ENCODE measurements around the gene ENG. TPM values are rescaled to one million over a fixed set of nuclear protein-coding genes. Genes with fewer than 3 reads are reported as not detected.

Gene ENG
- total RNA-seq, 1 experiment from 2014 or later, result 0.76 TPM

DNA sequence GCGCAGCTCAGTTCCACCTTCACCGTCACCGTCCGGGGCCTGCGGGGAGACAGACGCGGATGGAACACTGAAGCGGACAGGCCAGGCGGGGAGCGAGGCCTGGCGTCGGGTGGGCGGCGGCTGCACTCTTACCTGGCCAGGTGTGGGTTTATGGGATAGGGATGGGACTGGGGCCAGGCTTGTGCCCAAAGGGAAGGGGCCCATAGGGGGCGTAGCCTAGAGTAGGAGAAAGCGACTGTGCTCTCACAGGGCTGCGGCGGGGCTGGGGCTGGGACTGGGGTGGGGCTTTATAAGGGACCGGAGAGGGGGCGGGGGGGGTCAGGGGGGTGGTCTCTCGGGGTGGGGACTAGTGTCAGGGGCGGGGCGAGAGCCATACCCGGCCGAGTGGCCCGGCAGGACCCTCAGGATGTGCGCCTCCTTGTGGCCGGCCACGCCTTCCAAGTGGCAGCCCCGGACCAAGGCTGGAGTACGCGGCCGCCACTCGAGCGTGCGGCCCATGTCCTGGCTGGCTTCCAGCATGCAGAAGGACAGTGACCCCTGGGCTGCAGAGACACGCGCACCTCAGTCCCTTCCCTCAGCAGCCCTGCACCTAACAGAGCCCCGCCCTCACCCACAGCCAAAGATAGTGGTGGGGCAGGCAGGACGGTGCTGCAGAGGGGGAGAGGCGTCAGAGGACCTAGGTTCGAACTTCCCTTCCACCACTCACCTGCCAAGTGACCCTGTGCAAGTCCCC lies 29.0 kb downstream of the ENG start:
- no peak overlapping the region for H3K4me3 ChIP-seq (replicated peaks in 1 of 2; ENCODE audit: low read depth in 1 of 2, low read length in 2 of 2)
- RAD21 ChIA-PET (ENCODE audit: low non-redundant PET in 1 of 2, low total read pairs in 2 of 2, uncharacterized antibody in 2 of 2, unreplicated experiment in 2 of 2), result interaction anchor here in 1 of 2 experiments (0.6 to 0.7 kb wide), 2 partner anchors 90 to 91 kb away, joined by 3 read pairs; partner anchors contain the start of gene TOR2A
- intact Hi-C loops (cut with micrococcal nuclease), result loop anchor here (1.0 kb wide), 1 partner anchor 61 kb away; no protein-coding TSS in a partner anchor
- no peaks in the 10 kb centered on the region for H3K36me3 ChIP-seq (ENCODE audit: control insufficient read depth in 1 of 2, insufficient read depth in 2 of 2, low read length in 2 of 2)
- peak; percentile 69 for ATAC-seq
- BruUV-seq (replicated peaks), result no TSS peak
- no peaks in the 10 kb centered on the region for H3K9me3 ChIP-seq (ENCODE audit: control insufficient read depth in 1 of 2, insufficient read depth in 1 of 2, low read depth in 1 of 2, low read length in 2 of 2)
- no peak for DNase-seq (ENCODE audit: low read depth, low spot score)
- H3K4me1 ChIP-seq (ENCODE audit: control insufficient read depth in 1 of 2, insufficient read depth in 2 of 2, low read length in 2 of 2), result peaks cover 17 to 25% of the 10 kb centered on the region in 2 experiments
- peak overlapping the region; percentile 58 for H3K4me2 ChIP-seq (ENCODE audit: low read length)
- no peaks in the 10 kb centered on the region for H3K27me3 ChIP-seq (ENCODE audit: insufficient read depth, low read length)
- TF ChIP-seq RAD21 (IDR thresholded peaks at IDR 0.05; ENCODE audit: low read depth), result peak; percentile 24; the same call in 1 of the 2 replicates
- TF ChIP-seq, protein P1, sequence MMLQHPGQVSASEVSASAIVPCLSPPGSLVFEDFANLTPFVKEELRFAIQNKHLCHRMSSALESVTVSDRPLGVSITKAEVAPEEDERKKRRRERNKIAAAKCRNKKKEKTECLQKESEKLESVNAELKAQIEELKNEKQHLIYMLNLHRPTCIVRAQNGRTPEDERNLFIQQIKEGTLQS (IDR thresholded peaks at IDR 0.05), result no peak
- TF ChIP-seq, protein P2, sequence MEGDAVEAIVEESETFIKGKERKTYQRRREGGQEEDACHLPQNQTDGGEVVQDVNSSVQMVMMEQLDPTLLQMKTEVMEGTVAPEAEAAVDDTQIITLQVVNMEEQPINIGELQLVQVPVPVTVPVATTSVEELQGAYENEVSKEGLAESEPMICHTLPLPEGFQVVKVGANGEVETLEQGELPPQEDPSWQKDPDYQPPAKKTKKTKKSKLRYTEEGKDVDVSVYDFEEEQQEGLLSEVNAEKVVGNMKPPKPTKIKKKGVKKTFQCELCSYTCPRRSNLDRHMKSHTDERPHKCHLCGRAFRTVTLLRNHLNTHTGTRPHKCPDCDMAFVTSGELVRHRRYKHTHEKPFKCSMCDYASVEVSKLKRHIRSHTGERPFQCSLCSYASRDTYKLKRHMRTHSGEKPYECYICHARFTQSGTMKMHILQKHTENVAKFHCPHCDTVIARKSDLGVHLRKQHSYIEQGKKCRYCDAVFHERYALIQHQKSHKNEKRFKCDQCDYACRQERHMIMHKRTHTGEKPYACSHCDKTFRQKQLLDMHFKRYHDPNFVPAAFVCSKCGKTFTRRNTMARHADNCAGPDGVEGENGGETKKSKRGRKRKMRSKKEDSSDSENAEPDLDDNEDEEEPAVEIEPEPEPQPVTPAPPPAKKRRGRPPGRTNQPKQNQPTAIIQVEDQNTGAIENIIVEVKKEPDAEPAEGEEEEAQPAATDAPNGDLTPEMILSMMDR (IDR thresholded peaks at IDR 0.05 in 2 of 3, conservative IDR thresholded peaks at IDR 0.05 in 1 of 3; ENCODE audit: borderline replicate concordance in 1 of 3, insufficient read depth in 1 of 3, low read depth in 2 of 3, low read length in 2 of 3), result peak; percentile 40 to 63 (median 40); a peak in 4 of 6 replicates
- H3K9me2 ChIP-seq (ENCODE audit: insufficient read depth), result no peaks in the 10 kb centered on the region
- POLR2A ChIA-PET, result interaction anchor here (0.6 kb wide), 1 partner anchor 103 kb away, joined by 3 read pairs; no protein-coding TSS in a partner anchor
- no peak overlapping the region for H3K9ac ChIP-seq (ENCODE audit: low read length)
- no peak overlapping the region; the same call in 1 of the 2 replicates for H3K27ac ChIP-seq (ENCODE audit: low read depth, low read length)
- CTCF ChIA-PET, result interaction anchor here (0.6 to 2.0 kb wide), 4 partner anchors 14 to 104 kb away, joined by 3 to 8 read pairs (median 3); partner anchors contain the start of gene TOR2A
- no peaks in the 10 kb centered on the region for H4K20me1 ChIP-seq (ENCODE audit: insufficient read depth)
- no peak overlapping the region for H2AFZ ChIP-seq (ENCODE audit: low read depth, low read length, poor library complexity, severe bottlenecking)
- H3K79me2 ChIP-seq (ENCODE audit: insufficient read depth, low read length), result no peaks in the 10 kb centered on the region

DNA sequence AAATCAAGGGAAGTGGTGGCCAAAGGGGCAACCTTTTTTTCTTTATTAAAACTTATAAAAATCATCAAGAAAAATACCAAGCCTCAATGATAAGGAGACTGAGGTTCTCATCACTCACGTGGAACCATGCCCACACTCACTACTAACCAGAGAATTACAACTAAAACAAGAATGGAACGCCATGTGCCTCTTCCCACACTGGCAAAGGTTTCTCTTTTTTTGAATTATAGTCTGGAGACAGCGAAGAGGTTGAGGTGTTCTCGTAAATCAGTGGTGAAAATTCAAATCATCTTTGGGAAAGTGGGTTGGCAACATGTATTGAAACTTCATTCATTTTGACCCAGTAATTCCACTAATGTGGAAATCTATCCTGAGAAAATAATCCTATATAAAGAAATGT lies 32.4 kb downstream of the ENG start:
- no peak for TF ChIP-seq SIN3A (IDR thresholded peaks at IDR 0.05; ENCODE audit: low read depth)
- TF ChIP-seq RAD21 (IDR thresholded peaks at IDR 0.05; ENCODE audit: low read depth), result no peak
- H3K4me1 ChIP-seq (ENCODE audit: control insufficient read depth in 1 of 2, insufficient read depth in 2 of 2, low read length in 2 of 2), result peaks cover 6 to 12% of the 10 kb centered on the region in 2 experiments; a peak in 3 of 4 replicates
- no peak overlapping the region for H3K27ac ChIP-seq (ENCODE audit: low read depth, low read length)
- CTCF ChIA-PET, result no interaction called here
- H3K9me2 ChIP-seq (ENCODE audit: insufficient read depth), result no peaks in the 10 kb centered on the region
- H3K9me3 ChIP-seq (ENCODE audit: control insufficient read depth in 1 of 2, insufficient read depth in 1 of 2, low read depth in 1 of 2, low read length in 2 of 2), result no peaks in the 10 kb centered on the region
- ATAC-seq (no peak), DNase-seq (ENCODE audit: low read depth, low spot score) (no peak)
- intact Hi-C loops (cut with micrococcal nuclease), result no loop called here
- no peak overlapping the region for H3K4me2 ChIP-seq (ENCODE audit: low read length)
- no peaks in the 10 kb centered on the region for H4K20me1 ChIP-seq (ENCODE audit: insufficient read depth)
- no peak overlapping the region for H2AFZ ChIP-seq (ENCODE audit: low read depth, low read length, poor library complexity, severe bottlenecking)
- H3K79me2 ChIP-seq (ENCODE audit: insufficient read depth, low read length), result no peaks in the 10 kb centered on the region
- H3K9ac ChIP-seq (ENCODE audit: low read length), result no peak overlapping the region
- no peak overlapping the region for H3K4me3 ChIP-seq (replicated peaks in 1 of 2; ENCODE audit: low read depth in 1 of 2, low read length in 2 of 2)
- RAD21 ChIA-PET (ENCODE audit: low non-redundant PET in 1 of 2, low total read pairs in 2 of 2, uncharacterized antibody in 2 of 2, unreplicated experiment in 2 of 2), result no interaction called here
- no peaks in the 10 kb centered on the region for H3K36me3 ChIP-seq (ENCODE audit: control insufficient read depth in 1 of 2, insufficient read depth in 2 of 2, low read length in 2 of 2)
- H3K27me3 ChIP-seq (ENCODE audit: insufficient read depth, low read length), result no peaks in the 10 kb centered on the region
- BruUV-seq (replicated peaks), result no TSS peak
- POLR2A ChIA-PET, result no interaction called here
